ENCODE data around the gene SFRP4. TPM values are rescaled to one million over a fixed set of nuclear protein-coding genes. Genes with fewer than 3 reads are reported as not detected.

SFRP4 gene
- total and polyA plus RNA-seq, 2 of the 8 experiments (the other 6 are each of a cell fraction or from before 2014, with no cell fraction given): 0.03 TPM; not detected in 1

- TF ChIP-seq SIN3A (conservative IDR thresholded peaks at IDR 0.05 in 1 of 2, IDR thresholded peaks at IDR 0.05 in 1 of 2; ENCODE audit: low read depth in 1 of 2, low read length in 2 of 2) (no peak), CREB1 (IDR thresholded peaks at IDR 0.05) (no peak), KDM5A (IDR thresholded peaks at IDR 0.05; ENCODE audit: low read length) (no peak), SIRT6 (IDR thresholded peaks at IDR 0.05; ENCODE audit: low read length) (no peak), RNF2 (IDR thresholded peaks at IDR 0.05; ENCODE audit: borderline replicate concordance, low read depth, low read length, missing control alignments, poor library complexity, severe bottlenecking) (no peak), CHD2 (IDR thresholded peaks at IDR 0.05; ENCODE audit: low read length) (no peak), TEAD4 (IDR thresholded peaks at IDR 0.05; ENCODE audit: low read depth, low read length) (no peak), RBBP5 (IDR thresholded peaks at IDR 0.05; ENCODE audit: borderline replicate concordance, low read depth, low read length) (no peak), PHF8 (conservative IDR thresholded peaks at IDR 0.05; ENCODE audit: low read depth, low read length) (no peak), SRF (IDR thresholded peaks at IDR 0.05; ENCODE audit: low read depth, low read length) (no peak), SP2 (IDR thresholded peaks at IDR 0.05; ENCODE audit: low read length) (no peak), TAF1 (IDR thresholded peaks at IDR 0.05; ENCODE audit: low read depth, low read length) (no peak), MAX (IDR thresholded peaks at IDR 0.05) (no peak), ZNF274 (IDR thresholded peaks at IDR 0.05; ENCODE audit: borderline replicate concordance, extremely low read depth, low read length) (no peak), GABPA (IDR thresholded peaks at IDR 0.05; ENCODE audit: borderline replicate concordance, insufficient read depth, low read length) (no peak)
These were observed at the start of gene SFRP4 (continued) for GRCh38 chr7:37916673-37917660.

Measured in H1 (cell line).